Lung (tissue), 12 donors: Measurements from ENCODE around the gene DOCK11. TPM values are rescaled to one million over a fixed set of nuclear protein-coding genes. Genes with fewer than 3 reads are reported as not detected.
A peak's percentile ranks its signal among the peaks of the same experiment; 100 is the strongest.

Experiments used
- ATAC-seq: fragments of 200-7000 bp; cut with Tn5 transposase; one replicate; pipeline ENCODE4 v1.9.1; 2020; ENCODE audit warnings: moderate number of reproducible peaks; ENCODE audit not compliant: insufficient read depth, low FRiP score
- DNase-seq, 3 donors: peaks; one replicate each; pipeline ENCODE4 v3.0.0-alpha.2; 2013 to 2017
- H3K27ac ChIP-seq, 2 donors: one replicate each; pipeline ENCODE4 v1.5.1; 2013; ENCODE audit warnings: mild to moderate bottlenecking in 2 of 2, moderate library complexity in 2 of 2, control low read depth in 1 of 2, inconsistent platforms in 1 of 2, low read depth in 1 of 2, low read length in 1 of 2
- H3K27me3 ChIP-seq, 3 donors: one replicate each; pipeline ENCODE4 v1.5.1; 2013; ENCODE audit warnings: low read length in 2 of 3; ENCODE audit not compliant: control insufficient read depth in 3 of 3, insufficient read depth in 3 of 3
- H3K36me3 ChIP-seq, 4 donors: one replicate each; pipeline ENCODE4 v1.5.1; 2013; ENCODE audit warnings: low read length in 4 of 4, mild to moderate bottlenecking in 1 of 4, moderate library complexity in 1 of 4; ENCODE audit not compliant: control insufficient read depth in 4 of 4, insufficient read depth in 4 of 4
- H3K4me1 ChIP-seq, 5 donors: one replicate each; pipeline ENCODE4 v1.5.1; 2013; ENCODE audit warnings: low read length in 5 of 5, mild to moderate bottlenecking in 2 of 5, moderate library complexity in 1 of 5; ENCODE audit not compliant: control insufficient read depth in 5 of 5, insufficient read depth in 5 of 5
- H3K4me3 ChIP-seq: one replicate; pipeline ENCODE4 v1.5.1; 2013; ENCODE audit warnings: mild to moderate bottlenecking, control low read depth, moderate library complexity
- H3K9ac ChIP-seq, 2 donors: one replicate each; pipeline ENCODE4 v1.5.1; 2013; ENCODE audit warnings: low read length in 2 of 2, control low read depth in 1 of 2; ENCODE audit not compliant: insufficient read depth in 1 of 2
- H3K9me3 ChIP-seq, 4 donors: one replicate each; pipeline ENCODE4 v1.5.1; 2013; ENCODE audit warnings: low read length in 3 of 4, mild to moderate bottlenecking in 1 of 4, moderate library complexity in 1 of 4; ENCODE audit not compliant: control insufficient read depth in 4 of 4, insufficient read depth in 3 of 4
- CTCF ChIP-seq: IDR thresholded peaks from 2 replicates; pipeline ENCODE4 v1.5.1; 2012; ENCODE audit warnings: mild to moderate bottlenecking; ENCODE audit errors: control extremely low read depth, extremely low read depth
- WGBS, 2 donors: extraction: QIAGEN DNeasy Blood & Tissue Kit; methylation state at CpG; one replicate each; pipeline ENCODE4 v1.1.7; 2013; 5-methylcytosine and 5-hydroxymethylcytosine counted together
- polyA plus RNA-seq, 2 donors: library from polyadenylated mRNA; stranded (reverse); fragments of 200-250 nt; gene quantifications; one replicate each; pipeline ENCODE4 v1.2.1, GENCODE V29; 2013
- total RNA-seq, 2 donors: library from RNA; depleted of rRNA in 1 of 2; stranded (reverse); fragments of >200 nt in 1 of 2; gene quantifications; one replicate each; pipeline ENCODE4 v1.2.1, GENCODE V29; 2014 to 2021
- donor health status: control.
- donor health status: control.
- donor health status: Bipolar disorder and iron deficiency.
- donor health status: healthy.
- donor health status: DM: yes; HTN: yes; CAD: no.

Gene DOCK11
- total and polyA plus RNA-seq, 4 donors, result 16.0 to 32.0 (median 23.6) TPM

- peaks cover 0 to 4% (median 0%) of the 10 kb centered on the region in 5 donors for H3K4me1 ChIP-seq
- peaks cover 0 to 2% (median 0%) of the 10 kb centered on the region in 4 donors for H3K9me3 ChIP-seq
- no peaks in the 10 kb centered on the region for H3K36me3 ChIP-seq
- no peak for ATAC-seq
- no peak overlapping the region for H3K27ac ChIP-seq
- no peaks in the 10 kb centered on the region for H3K27me3 ChIP-seq
- 40 to 78% methylated on average over 4 of the region's 4 CpGs for WGBS, 2 donors
- DNase-seq, result no peak
- H3K9ac ChIP-seq, result no peak overlapping the region
- no peak for TF ChIP-seq CTCF
- H3K4me3 ChIP-seq, result no peak overlapping the region
Observed at GRCh38 chrX:118525174-118525730, 29.6 kb downstream of the DOCK11 start.

GRCh38 chrX:118526149-118526548 is 30.5 kb downstream of the DOCK11 start:
- peaks cover 0 to 3% (median 0%) of the 10 kb centered on the region in 5 donors for H3K4me1 ChIP-seq
- no peak for TF ChIP-seq CTCF
- no peak overlapping the region for H3K4me3 ChIP-seq
- H3K9me3 ChIP-seq, result peaks cover 0 to 2% (median 0%) of the 10 kb centered on the region in 4 donors
- no peaks in the 10 kb centered on the region for H3K36me3 ChIP-seq
- no peaks in the 10 kb centered on the region for H3K27me3 ChIP-seq
- WGBS, 2 donors, result 48 to 56% methylated on average over 3 to 4 of the region's 4 CpGs
- H3K27ac ChIP-seq, result peak overlapping the region in 1 of 2 donors; percentile 41
- no peak overlapping the region for H3K9ac ChIP-seq
- DNase-seq, result no peak
- ATAC-seq, result no peak

GRCh38 chrX:118528071-118528737 is 32.6 kb downstream of the DOCK11 start:
- no peak overlapping the region for H3K9ac ChIP-seq
- H3K9me3 ChIP-seq, result peaks cover 0 to 2% (median 0%) of the 10 kb centered on the region in 4 donors
- no peak overlapping the region for H3K4me3 ChIP-seq
- H3K36me3 ChIP-seq, result no peaks in the 10 kb centered on the region
- 43 to 63% methylated on average over 10 of the region's 10 CpGs for WGBS, 2 donors
- peaks cover 0 to 3% (median 0%) of the 10 kb centered on the region in 5 donors for H3K4me1 ChIP-seq
- H3K27me3 ChIP-seq, result no peaks in the 10 kb centered on the region
- ATAC-seq (no peak), DNase-seq (no peak)
- peak overlapping the region in 1 of 2 donors; percentile 16 for H3K27ac ChIP-seq
- no peak for TF ChIP-seq CTCF
